Measurements from ENCODE around the gene TMEM131L. TPM values are rescaled to one million over a fixed set of nuclear protein-coding genes. Genes with fewer than 3 reads are reported as not detected.

Gene TMEM131L
- polyA plus RNA-seq, 1 donor (not counting 4 experiments of a cell fraction or from before 2014, with no cell fraction given), result 10.3 TPM

DNA sequence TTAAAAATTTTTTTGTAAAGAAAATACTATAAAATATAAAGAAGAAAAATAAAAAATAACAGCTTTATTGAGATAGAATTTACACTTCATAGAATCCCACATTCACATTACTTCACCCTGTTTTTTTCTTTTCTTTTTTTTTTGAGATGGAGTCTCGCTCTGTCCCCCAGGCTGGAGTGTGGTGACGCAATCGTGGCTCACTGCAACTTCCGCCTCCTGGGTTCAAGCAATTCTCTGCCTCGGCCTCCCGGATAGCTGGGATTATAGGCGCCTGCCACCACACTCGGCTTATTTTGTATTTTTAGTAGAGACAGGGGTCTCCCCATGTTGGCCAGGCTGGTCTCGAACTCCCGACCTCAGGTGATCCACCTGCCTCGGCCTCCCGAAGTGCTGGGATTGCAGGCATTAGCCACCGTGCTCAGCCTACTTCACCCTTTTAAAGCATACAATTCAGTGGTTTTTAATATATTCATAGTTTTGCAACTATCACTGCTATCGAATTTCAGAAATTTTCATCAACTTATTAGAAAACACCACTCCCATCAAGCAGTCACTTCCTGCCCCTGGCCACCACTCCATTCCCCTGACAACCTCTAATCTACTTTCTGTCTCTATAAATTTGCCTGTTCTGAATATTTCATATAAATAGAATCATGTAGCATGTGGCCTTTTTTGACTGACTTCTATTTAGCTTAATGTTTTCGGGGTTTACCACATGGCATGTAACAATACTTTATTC, 48.7 kb downstream of the TMEM131L start:
- no peak for FAIRE-seq
- peaks cover 24% of the 10 kb centered on the region for H3K4me1 ChIP-seq (ENCODE audit: control insufficient read depth, extremely low read depth, insufficient read depth, low read length)
- dilution Hi-C loops (cut with MboI; ENCODE audit: extremely low pct_ligation_motif_present, low sequenced_read_pairs), result no loop called here

DNA sequence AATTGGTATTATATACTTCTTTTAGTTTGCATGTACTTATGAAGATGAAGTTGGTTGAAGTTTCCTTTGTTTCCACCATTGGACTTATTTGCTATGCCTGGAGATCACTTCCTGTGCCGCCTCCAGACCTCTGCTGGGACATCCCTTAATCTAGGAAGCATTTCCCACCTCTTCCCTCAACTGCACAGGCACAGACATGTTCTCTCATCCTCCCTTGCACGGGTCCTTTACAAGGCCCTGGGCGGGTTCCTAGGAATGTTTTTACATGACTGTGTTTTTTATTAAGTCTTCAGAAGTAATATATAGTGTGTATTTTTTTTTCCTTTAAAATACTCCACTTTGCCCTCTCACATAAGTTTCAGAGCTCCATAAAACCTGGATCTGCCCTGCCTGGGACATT, 51.0 kb downstream of the TMEM131L start:
- H3K4me3 ChIP-seq (ENCODE audit: control insufficient read depth in 2 of 3, extremely low read depth in 1 of 3, insufficient read depth in 2 of 3, low read depth in 1 of 3, low read length in 3 of 3), result no peak overlapping the region
- no peaks in the 10 kb centered on the region for H3K9me1 ChIP-seq (ENCODE audit: control insufficient read depth, extremely low read depth, insufficient read depth, low read length)
- dilution Hi-C loops (cut with MboI; ENCODE audit: extremely low pct_ligation_motif_present, low sequenced_read_pairs), result no loop called here
- H3K79me2 ChIP-seq (ENCODE audit: control insufficient read depth, insufficient read depth, low read length), result no peaks in the 10 kb centered on the region
- TF ChIP-seq, protein P1, sequence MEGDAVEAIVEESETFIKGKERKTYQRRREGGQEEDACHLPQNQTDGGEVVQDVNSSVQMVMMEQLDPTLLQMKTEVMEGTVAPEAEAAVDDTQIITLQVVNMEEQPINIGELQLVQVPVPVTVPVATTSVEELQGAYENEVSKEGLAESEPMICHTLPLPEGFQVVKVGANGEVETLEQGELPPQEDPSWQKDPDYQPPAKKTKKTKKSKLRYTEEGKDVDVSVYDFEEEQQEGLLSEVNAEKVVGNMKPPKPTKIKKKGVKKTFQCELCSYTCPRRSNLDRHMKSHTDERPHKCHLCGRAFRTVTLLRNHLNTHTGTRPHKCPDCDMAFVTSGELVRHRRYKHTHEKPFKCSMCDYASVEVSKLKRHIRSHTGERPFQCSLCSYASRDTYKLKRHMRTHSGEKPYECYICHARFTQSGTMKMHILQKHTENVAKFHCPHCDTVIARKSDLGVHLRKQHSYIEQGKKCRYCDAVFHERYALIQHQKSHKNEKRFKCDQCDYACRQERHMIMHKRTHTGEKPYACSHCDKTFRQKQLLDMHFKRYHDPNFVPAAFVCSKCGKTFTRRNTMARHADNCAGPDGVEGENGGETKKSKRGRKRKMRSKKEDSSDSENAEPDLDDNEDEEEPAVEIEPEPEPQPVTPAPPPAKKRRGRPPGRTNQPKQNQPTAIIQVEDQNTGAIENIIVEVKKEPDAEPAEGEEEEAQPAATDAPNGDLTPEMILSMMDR (optimal IDR thresholded peaks at IDR 0.05 in 1 of 3, IDR thresholded peaks at IDR 0.05 in 1 of 3, conservative IDR thresholded peaks at IDR 0.05 in 1 of 3; ENCODE audit: extremely low read depth in 1 of 3, insufficient read depth in 2 of 3, low read length in 3 of 3), result no peak
- TF ChIP-seq EZH2 (IDR thresholded peaks at IDR 0.05; ENCODE audit: low read length), result no peak
- DNase-seq (ENCODE audit: low read depth, low spot score), result peak; percentile 28
- H3K4me1 ChIP-seq (ENCODE audit: control insufficient read depth, extremely low read depth, insufficient read depth, low read length), result peaks cover 24% of the 10 kb centered on the region
- H3K27me3 ChIP-seq (ENCODE audit: control insufficient read depth, extremely low read depth, insufficient read depth, low read length), result no peaks in the 10 kb centered on the region
- H3K36me3 ChIP-seq (ENCODE audit: control insufficient read depth in 2 of 2, extremely low read depth in 1 of 2, insufficient read depth in 2 of 2, low read length in 2 of 2), result peaks cover 0 to 2% of the 10 kb centered on the region in 2 experiments
- H4K20me1 ChIP-seq (ENCODE audit: control insufficient read depth, extremely low read depth, insufficient read depth, low read length), result no peaks in the 10 kb centered on the region
- H3K9me3 ChIP-seq (ENCODE audit: control insufficient read depth, low read depth, low read length), result no peaks in the 10 kb centered on the region
- peak; percentile 46 for FAIRE-seq
- peak overlapping the region; percentile 43 for H3K4me2 ChIP-seq (ENCODE audit: control insufficient read depth, extremely low read depth, insufficient read depth, low read depth, low read length)
- H3K9ac ChIP-seq (ENCODE audit: control insufficient read depth, extremely low read depth, insufficient read depth, low read length), result no peak overlapping the region
- H3K27ac ChIP-seq (ENCODE audit: control insufficient read depth, insufficient read depth, low read length), result no peak overlapping the region
- peak overlapping the region; percentile 20 for H2AFZ ChIP-seq (ENCODE audit: control insufficient read depth, low read length)

More for the DNA sequence above, 48.7 kb downstream of the TMEM131L start:
- TF ChIP-seq, protein P1 (optimal IDR thresholded peaks at IDR 0.05 in 1 of 3, IDR thresholded peaks at IDR 0.05 in 1 of 3, conservative IDR thresholded peaks at IDR 0.05 in 1 of 3; ENCODE audit: extremely low read depth in 1 of 3, insufficient read depth in 2 of 3, low read length in 3 of 3), result no peak
- no peak for TF ChIP-seq EZH2 (IDR thresholded peaks at IDR 0.05; ENCODE audit: low read length)
- no peak overlapping the region for H3K9ac ChIP-seq (ENCODE audit: control insufficient read depth, extremely low read depth, insufficient read depth, low read length)
- H3K36me3 ChIP-seq (ENCODE audit: control insufficient read depth in 2 of 2, extremely low read depth in 1 of 2, insufficient read depth in 2 of 2, low read length in 2 of 2), result peaks cover 0 to 2% of the 10 kb centered on the region in 2 experiments
- H3K9me1 ChIP-seq (ENCODE audit: control insufficient read depth, extremely low read depth, insufficient read depth, low read length), result no peaks in the 10 kb centered on the region
- no peak overlapping the region for H3K4me2 ChIP-seq (ENCODE audit: control insufficient read depth, extremely low read depth, insufficient read depth, low read depth, low read length)
- H3K4me3 ChIP-seq (ENCODE audit: control insufficient read depth in 2 of 3, extremely low read depth in 1 of 3, insufficient read depth in 2 of 3, low read depth in 1 of 3, low read length in 3 of 3), result no peak overlapping the region
- no peaks in the 10 kb centered on the region for H3K27me3 ChIP-seq (ENCODE audit: control insufficient read depth, extremely low read depth, insufficient read depth, low read length)
- no peak overlapping the region for H2AFZ ChIP-seq (ENCODE audit: control insufficient read depth, low read length)
- peaks cover 2% of the 10 kb centered on the region for H3K9me3 ChIP-seq (ENCODE audit: control insufficient read depth, low read depth, low read length)
- no peaks in the 10 kb centered on the region for H3K79me2 ChIP-seq (ENCODE audit: control insufficient read depth, insufficient read depth, low read length)
- H3K27ac ChIP-seq (ENCODE audit: control insufficient read depth, insufficient read depth, low read length), result no peak overlapping the region
- H4K20me1 ChIP-seq (ENCODE audit: control insufficient read depth, extremely low read depth, insufficient read depth, low read length), result no peaks in the 10 kb centered on the region
- no peak for DNase-seq (ENCODE audit: low read depth, low spot score)

All from keratinocyte (primary cell).